H1 (cell line): ENCODE results near the gene SLC24A1. TPM values are rescaled to one million over a fixed set of nuclear protein-coding genes. Genes with fewer than 3 reads are reported as not detected.

Experiments used
- CTCF ChIA-PET: fragments of 300-600 bp; sonication (Branson Sonifier 250); formaldehyde crosslinking; loops from one replicate; lab custom pipeline; 2021; ENCODE audit not compliant: partially characterized antibody; lab: Charles Lee
- POLR2A ChIA-PET: fragments of 300-600 bp; sonication (Branson Sonifier 250); formaldehyde crosslinking; loops from one replicate; lab custom pipeline; 2021; ENCODE audit warnings: inconsistent platforms; ENCODE audit not compliant: partially characterized antibody; lab: Charles Lee
- DNase-seq, 2 experiments: peaks; one replicate each; pipeline versions ENCODE4 v3.0.0 to v3.0.0-alpha.2; 2010 to 2022; ENCODE audit warnings: low spot score in 2 of 2, low read depth in 1 of 2, mixed read lengths in 1 of 2
- FAIRE-seq: peaks from 2 replicates; lab custom pipeline; 2011; peaks lifted over from hg19 to GRCh38; lab: Jason Lieb, UNC
- H2AFZ ChIP-seq: 2 replicates; pipeline ENCODE4 v1.8.1; 2012; ENCODE audit warnings: low read length, inconsistent platforms
- H2AK5ac ChIP-seq: 2 replicates; pipeline ENCODE4 v1.6.1; 2013; ENCODE audit warnings: low read depth, low read length
- H2BK120ac ChIP-seq: replicated peaks from 2 replicates; pipeline ENCODE3; 2013; ENCODE audit warnings: low read depth, low read length, inconsistent platforms
- H2BK12ac ChIP-seq: 2 replicates; pipeline ENCODE4 v1.6.1; 2013; ENCODE audit warnings: low read depth, low read length
- H2BK15ac ChIP-seq: 2 replicates; pipeline ENCODE4 v1.6.1; 2013; ENCODE audit warnings: low read length
- H2BK20ac ChIP-seq: 2 replicates; pipeline ENCODE4 v1.6.1; 2013; ENCODE audit warnings: low read length
- H2BK5ac ChIP-seq: 2 replicates; pipeline ENCODE4 v1.6.1; 2013; ENCODE audit warnings: low read depth, low read length
- H3K14ac ChIP-seq: 2 replicates; pipeline ENCODE4 v1.6.1; 2013; ENCODE audit warnings: inconsistent platforms; ENCODE audit not compliant: insufficient read length
- H3K18ac ChIP-seq: 2 replicates; pipeline ENCODE4 v1.6.1; 2013; ENCODE audit warnings: low read length; ENCODE audit errors: extremely low read depth
- H3K23ac ChIP-seq: 2 replicates; pipeline ENCODE4 v1.6.1; 2013; ENCODE audit warnings: inconsistent platforms; ENCODE audit not compliant: insufficient read length
- H3K23me2 ChIP-seq: 2 replicates; pipeline ENCODE4 v1.6.1; 2013; ENCODE audit warnings: low read depth, low read length
- H3K27ac ChIP-seq: 2 replicates; pipeline ENCODE4 v1.6.1; 2011; ENCODE audit warnings: low read depth, low read length, inconsistent platforms
- H3K27me3 ChIP-seq, 4 experiments: replicated peaks in 1 of 4; 1 replicate in 1 of 4; 2 replicates in 3 of 4; pipeline versions ENCODE4 v1.6.1 to v1.8.1; 2011 to 2013; ENCODE audit warnings: low read length in 3 of 4, mild to moderate bottlenecking in 3 of 4, inconsistent platforms in 2 of 4, mixed read lengths in 2 of 4, moderate library complexity in 1 of 4; ENCODE audit not compliant: control insufficient read depth in 3 of 4, insufficient read depth in 3 of 4; ENCODE audit errors: extremely low read depth in 1 of 4
- H3K36me3 ChIP-seq, 4 experiments: 2 replicates each; pipeline versions ENCODE4 v1.6.1 to v1.8.1; 2011 to 2013; ENCODE audit warnings: mild to moderate bottlenecking in 4 of 4, low read length in 3 of 4, moderate library complexity in 2 of 4, control low read depth in 1 of 4, inconsistent platforms in 1 of 4; ENCODE audit not compliant: insufficient read depth in 4 of 4, control insufficient read depth in 2 of 4
- H3K4ac ChIP-seq: replicated peaks from 2 replicates; pipeline ENCODE3; 2013; ENCODE audit warnings: low read length, low read depth, mixed read lengths, inconsistent platforms; ENCODE audit not compliant: insufficient read length
- H3K4me1 ChIP-seq, 4 experiments: replicated peaks in 1 of 4; 1 replicate in 1 of 4; 2 replicates in 3 of 4; pipeline versions ENCODE4 v1.6.1 to v1.8.1; 2011 to 2013; ENCODE audit warnings: low read length in 3 of 4, inconsistent platforms in 2 of 4, mixed read lengths in 1 of 4; ENCODE audit not compliant: insufficient read depth in 4 of 4, control insufficient read depth in 3 of 4
- H3K4me2 ChIP-seq, 2 experiments: 2 replicates each; pipeline versions ENCODE4 v1.6.1 to v1.8.1; 2011 to 2013; ENCODE audit warnings: low read depth in 2 of 2, low read length in 2 of 2, control low read depth in 1 of 2, inconsistent platforms in 1 of 2, mild to moderate bottlenecking in 1 of 2; ENCODE audit not compliant: insufficient read depth in 1 of 2
- H3K4me3 ChIP-seq, 4 experiments: fragments of 200-600, 300-600 bp in 1 of 4; sonication (generic), shearing (Covaris generic), sonication (Bioruptor Twin) in 1 of 4; 2 replicates each; pipeline versions ENCODE4 v1.5.1 to v1.8.1; 2011 to 2016; ENCODE audit warnings: low read length in 4 of 4, low read depth in 3 of 4, control low read depth in 2 of 4, inconsistent platforms in 2 of 4, mild to moderate bottlenecking in 2 of 4, mixed read lengths in 1 of 4, moderate library complexity in 1 of 4; ENCODE audit not compliant: insufficient read depth in 2 of 4; ENCODE audit errors: extremely low read depth in 1 of 4
- H3K56ac ChIP-seq: replicated peaks from 2 replicates; pipeline ENCODE3; 2013; ENCODE audit warnings: low read depth, mild to moderate bottlenecking, mixed read lengths, low read length, inconsistent platforms; ENCODE audit not compliant: insufficient read length
- H3K79me1 ChIP-seq: 2 replicates; pipeline ENCODE4 v1.6.1; 2013; ENCODE audit warnings: low read depth, low read length, control low read depth
- H3K79me2 ChIP-seq, 2 experiments: 2 replicates each; pipeline versions ENCODE4 v1.6.1 to v1.8.1; 2012 to 2013; ENCODE audit warnings: low read length in 2 of 2, mild to moderate bottlenecking in 2 of 2, inconsistent platforms in 1 of 2; ENCODE audit not compliant: insufficient read depth in 2 of 2, control insufficient read depth in 1 of 2
- H3K9ac ChIP-seq, 4 experiments: replicated peaks in 1 of 4; 1 replicate in 1 of 4; 2 replicates in 3 of 4; pipeline versions ENCODE4 v1.6.1 to v1.8.1; 2011 to 2013; ENCODE audit warnings: low read depth in 3 of 4, low read length in 3 of 4, control low read depth in 2 of 4, mild to moderate bottlenecking in 2 of 4, moderate library complexity in 2 of 4, inconsistent platforms in 1 of 4; ENCODE audit errors: extremely low read depth in 1 of 4
- H3K9me3 ChIP-seq, 2 experiments: 2 replicates each; pipeline versions ENCODE4 v1.6.1 to v1.8.1; 2012 to 2013; ENCODE audit warnings: mild to moderate bottlenecking in 2 of 2, moderate library complexity in 2 of 2, control low read depth in 1 of 2, inconsistent platforms in 1 of 2, low read depth in 1 of 2, low read length in 1 of 2, mixed read lengths in 1 of 2; ENCODE audit not compliant: insufficient read depth in 2 of 2
- H4K20me1 ChIP-seq, 2 experiments: replicated peaks in 1 of 2; 2 replicates each; pipeline versions ENCODE3 to v1.8.1; 2011 to 2013; ENCODE audit warnings: inconsistent platforms in 2 of 2, low read length in 2 of 2, mild to moderate bottlenecking in 1 of 2; ENCODE audit not compliant: insufficient read depth in 2 of 2, control insufficient read depth in 1 of 2
- H4K5ac ChIP-seq: 2 replicates; pipeline ENCODE4 v1.6.1; 2013; ENCODE audit warnings: low read length, low read depth, mixed read lengths, inconsistent platforms; ENCODE audit not compliant: insufficient read length
- H4K8ac ChIP-seq: 2 replicates; pipeline ENCODE4 v1.8.0; 2013; ENCODE audit warnings: mild to moderate bottlenecking, moderate library complexity, low read length, inconsistent platforms; ENCODE audit not compliant: insufficient read depth; ENCODE audit errors: extremely low read depth
- H4K91ac ChIP-seq: replicated peaks from 2 replicates; pipeline ENCODE3; 2013; ENCODE audit warnings: low read length, mixed read lengths, inconsistent platforms; ENCODE audit not compliant: insufficient read length
- ATF3 ChIP-seq: IDR thresholded peaks from 2 replicates; pipeline ENCODE4 v1.6.1; 2011; ENCODE audit warnings: low read depth, mild to moderate bottlenecking, low read length; ENCODE audit not compliant: insufficient read depth
- CBX8 ChIP-seq: fragments of 300-800, 300-1000 bp; sonication (generic); IDR thresholded peaks from 2 replicates; pipeline ENCODE4 v1.7.1; 2016; ENCODE audit warnings: low read depth, low read length, borderline replicate concordance
- CHD1 ChIP-seq: IDR thresholded peaks from 2 replicates; pipeline ENCODE4 v1.6.1; 2012; ENCODE audit warnings: low read depth, low read length, improper control_type of control experiment
- CTBP2 ChIP-seq: IDR thresholded peaks from 2 replicates; pipeline ENCODE4 v1.7.0; 2011; ENCODE audit warnings: borderline replicate concordance, mild to moderate bottlenecking, moderate library complexity, mixed read lengths, low read length; ENCODE audit not compliant: insufficient read depth, insufficient read length
- FOSL1 ChIP-seq: IDR thresholded peaks from 2 replicates; pipeline ENCODE4 v1.6.1; 2011; ENCODE audit warnings: mild to moderate bottlenecking, low read depth, low read length, moderate library complexity; ENCODE audit not compliant: insufficient read depth
- GABPA ChIP-seq: IDR thresholded peaks from 2 replicates; pipeline ENCODE4 v1.6.1; 2011; ENCODE audit warnings: mild to moderate bottlenecking, low read length, moderate library complexity, borderline replicate concordance; ENCODE audit not compliant: insufficient read depth
- HDAC2 ChIP-seq, 2 experiments: fragments of 300-600 bp in 1 of 2; sonication (generic) in 1 of 2; IDR thresholded peaks; 2 replicates each; pipeline ENCODE4 v1.6.1; 2011 to 2012; ENCODE audit warnings: low read depth in 2 of 2, low read length in 2 of 2, mild to moderate bottlenecking in 2 of 2, moderate library complexity in 2 of 2, borderline replicate concordance in 1 of 2, inconsistent platforms in 1 of 2
- MAX ChIP-seq: IDR thresholded peaks from 2 replicates; pipeline ENCODE4 v1.6.1; 2012; ENCODE audit warnings: inconsistent platforms
- SIRT6 ChIP-seq: IDR thresholded peaks from one replicate; pipeline ENCODE4 v1.7.1; 2012; ENCODE audit warnings: low read length, inconsistent platforms
- SIX5 ChIP-seq: IDR thresholded peaks from 2 replicates; pipeline ENCODE4 v1.6.1; 2011; ENCODE audit warnings: mild to moderate bottlenecking, low read depth, low read length
- SP4 ChIP-seq: IDR thresholded peaks from 2 replicates; pipeline ENCODE4 v1.6.1; 2012; ENCODE audit warnings: low read length, inconsistent platforms
- TAF7 ChIP-seq: optimal IDR thresholded peaks from 2 replicates; pipeline ENCODE3; 2011; ENCODE audit warnings: low read depth, mild to moderate bottlenecking, inconsistent platforms, low read length, moderate library complexity, borderline replicate concordance
- TBP ChIP-seq: IDR thresholded peaks from 2 replicates; pipeline ENCODE4 v1.6.1; 2011; ENCODE audit warnings: low read depth, low read length, improper control_type of control experiment
- TEAD4 ChIP-seq: IDR thresholded peaks from 2 replicates; pipeline ENCODE4 v1.6.1; 2012; ENCODE audit warnings: low read depth, low read length, inconsistent platforms, mixed read lengths
- WGBS, 2 experiments: shearing (Covaris generic) in 1 of 2; methylation state at CpG; one replicate each; pipeline versions ENCODE4 v1.1.6 to v1.1.7; 2013 to 2015; ENCODE audit warnings: low lambda C conversion rate in 2 of 2, mixed read lengths in 2 of 2, inconsistent platforms in 1 of 2, low coverage in 1 of 2, missing lambda C conversion rate in 1 of 2; ENCODE audit not compliant: insufficient replicate concordance in 2 of 2, insufficient coverage in 1 of 2, insufficient read length in 1 of 2; ENCODE audit errors: extremely low coverage in 1 of 2, missing lambda C conversion rate in 1 of 2; 5-methylcytosine and 5-hydroxymethylcytosine counted together
- polyA plus RNA-seq, 7 experiments: library from polyadenylated mRNA; depleted of rRNA in 3 of 7; stranded (reverse) in 5 of 7; unstranded in 2 of 7; fragments of >200 nt in 5 of 7; fragments of 200-250 nt in 2 of 7; gene quantifications; 1 replicate in 5 of 7; 2 replicates in 1 of 7; 4 replicates in 1 of 7; pipeline versions ENCODE4 v1.2.1 to v1.2.3, GENCODE V29; 2011 to 2013; ENCODE audit warnings: missing spikeins in 2 of 7, mixed read lengths in 2 of 7
- total RNA-seq: library from RNA; stranded (reverse); fragmentation: NEBNext Ultra II Directional; extraction: Animal tissue kit (Norgen Biotek cat#: 25700); gene quantifications from 2 replicates; pipeline ENCODE4 v1.2.1, GENCODE V29; 2021

SLC24A1 gene
- total and polyA plus RNA-seq, 2 of the 8 experiments (the other 6 are each of a cell fraction or from before 2014, with no cell fraction given), result 4.9 to 6.6 TPM

- H2BK20ac ChIP-seq, result no peak overlapping the region
- H3K18ac ChIP-seq, result no peak overlapping the region
- ChIA-PET CTCF (interaction anchor here (0.6 to 1.4 kb wide), 8 partner anchors 10 to 193 kb away, joined by 3 to 4 read pairs (median 3); no protein-coding TSS in a partner anchor), POLR2A (interaction anchor here (1.3 kb wide), 1 partner anchor 11 kb away, joined by 3 read pairs; no protein-coding TSS in a partner anchor)
- no peak overlapping the region for H3K56ac ChIP-seq
- no peak overlapping the region for H2BK5ac ChIP-seq
- no peaks in the 10 kb centered on the region for H4K20me1 ChIP-seq
- H3K4ac ChIP-seq, result no peak overlapping the region
- H4K8ac ChIP-seq, result no peak overlapping the region
- H4K5ac ChIP-seq, result no peak overlapping the region
- H3K9ac ChIP-seq, result no peak overlapping the region
- DNase-seq (no peak), FAIRE-seq (no peak)
- H3K14ac ChIP-seq, result no peak overlapping the region
- H2AK5ac ChIP-seq, result no peak overlapping the region
- no peaks in the 10 kb centered on the region for H3K79me2 ChIP-seq
- H3K4me3 ChIP-seq, result no peak overlapping the region
- H2BK120ac ChIP-seq, result no peak overlapping the region
- no peaks in the 10 kb centered on the region for H3K4me1 ChIP-seq
- H4K91ac ChIP-seq, result no peak overlapping the region
- 76% methylated on average over 3 of the region's 3 CpGs; no CpG with 5 or more reads in 1 of the 2 experiments for WGBS, 2 experiments
- no peak overlapping the region for H3K4me2 ChIP-seq
- H2BK15ac ChIP-seq, result no peak overlapping the region
- no peaks in the 10 kb centered on the region for H3K9me3 ChIP-seq
- no peak overlapping the region for H2AFZ ChIP-seq
- H3K27ac ChIP-seq, result no peak overlapping the region
- H3K36me3 ChIP-seq, result no peaks in the 10 kb centered on the region; a peak in 1 of 8 replicates
- H2BK12ac ChIP-seq, result no peak overlapping the region
- no peak overlapping the region for H3K23ac ChIP-seq
- H3K79me1 ChIP-seq, result no peaks in the 10 kb centered on the region
- no peaks in the 10 kb centered on the region; a peak in 1 of 7 replicates for H3K27me3 ChIP-seq
- no peaks in the 10 kb centered on the region for H3K23me2 ChIP-seq
- TF ChIP-seq MAX (no peak), TEAD4 (no peak), SIX5 (no peak), ATF3 (no peak), CBX8 (no peak), HDAC2 (IDR thresholded peaks at IDR 0.05; ENCODE audit: borderline replicate concordance in 1 of 2, low read depth in 2 of 2, low read length in 2 of 2) (no peak), SP4 (no peak), FOSL1 (no peak), SIRT6 (no peak), GABPA (no peak), TBP (no peak), CTBP2 (no peak), TAF7 (no peak), CHD1 (no peak)
Observed at GRCh38 chr15:65663521-65663920, 41.8 kb downstream of the SLC24A1 start.
